ENCODE results near the gene FOXA3.

DNA sequence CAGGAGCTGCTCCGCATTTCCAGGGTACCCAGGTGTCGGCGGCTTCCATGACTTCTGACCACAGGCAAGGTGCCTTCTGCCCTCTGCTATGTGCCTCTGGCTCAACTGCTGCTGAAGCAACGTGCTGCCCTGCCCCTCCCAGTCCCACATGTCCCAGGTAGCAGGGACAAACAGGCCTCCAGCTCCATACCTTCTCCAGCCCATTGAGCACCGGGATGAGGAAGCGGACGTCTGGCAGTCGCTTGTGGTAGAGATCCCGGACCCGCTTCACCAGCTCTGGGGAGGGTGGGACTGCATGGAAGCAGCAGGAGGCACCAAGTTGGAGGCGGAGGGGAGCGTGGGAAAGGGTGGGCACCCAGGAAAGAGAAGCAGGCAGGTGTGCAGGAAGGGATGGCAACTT lies 40.9 kb upstream of the FOXA3 start:
- TF ChIP-seq, protein P1, sequence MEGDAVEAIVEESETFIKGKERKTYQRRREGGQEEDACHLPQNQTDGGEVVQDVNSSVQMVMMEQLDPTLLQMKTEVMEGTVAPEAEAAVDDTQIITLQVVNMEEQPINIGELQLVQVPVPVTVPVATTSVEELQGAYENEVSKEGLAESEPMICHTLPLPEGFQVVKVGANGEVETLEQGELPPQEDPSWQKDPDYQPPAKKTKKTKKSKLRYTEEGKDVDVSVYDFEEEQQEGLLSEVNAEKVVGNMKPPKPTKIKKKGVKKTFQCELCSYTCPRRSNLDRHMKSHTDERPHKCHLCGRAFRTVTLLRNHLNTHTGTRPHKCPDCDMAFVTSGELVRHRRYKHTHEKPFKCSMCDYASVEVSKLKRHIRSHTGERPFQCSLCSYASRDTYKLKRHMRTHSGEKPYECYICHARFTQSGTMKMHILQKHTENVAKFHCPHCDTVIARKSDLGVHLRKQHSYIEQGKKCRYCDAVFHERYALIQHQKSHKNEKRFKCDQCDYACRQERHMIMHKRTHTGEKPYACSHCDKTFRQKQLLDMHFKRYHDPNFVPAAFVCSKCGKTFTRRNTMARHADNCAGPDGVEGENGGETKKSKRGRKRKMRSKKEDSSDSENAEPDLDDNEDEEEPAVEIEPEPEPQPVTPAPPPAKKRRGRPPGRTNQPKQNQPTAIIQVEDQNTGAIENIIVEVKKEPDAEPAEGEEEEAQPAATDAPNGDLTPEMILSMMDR (IDR thresholded peaks at IDR 0.05; ENCODE audit: poor library complexity) = no peak
- TF ChIP-seq EZH2 (IDR thresholded peaks at IDR 0.05; ENCODE audit: borderline replicate concordance) = no peak
